Left lung (tissue), 10 donors: ENCODE measurements around the gene PHACTR2. TPM values are rescaled to one million over a fixed set of nuclear protein-coding genes. Genes with fewer than 3 reads are reported as not detected.

Experiments
- ATAC-seq: fragments of 200-7000 bp; cut with Tn5 transposase; one replicate; pipeline ENCODE4 v1.9.1; 2020; ENCODE audit warnings: moderate library complexity
- DNase-seq, 4 donors: peaks; one replicate each; pipeline ENCODE4 v3.0.0-alpha.2; 2013 to 2020
- H3K27ac ChIP-seq, 2 donors: fragments of 200-600 bp; sonication (generic) in 1 of 2; one replicate each; pipeline versions ENCODE4 v1.5.0 to v1.8.0; 2020 to 2021
- H3K27me3 ChIP-seq, 2 donors: fragments of 200-600 bp; sonication (generic) in 1 of 2; one replicate each; pipeline versions ENCODE4 v1.5.0 to v1.8.0; 2020 to 2021
- H3K36me3 ChIP-seq, 2 donors: fragments of 200-600 bp; sonication (generic) in 1 of 2; one replicate each; pipeline versions ENCODE4 v1.5.0 to v1.8.0; 2020 to 2021
- H3K4me1 ChIP-seq, 2 donors: fragments of 200-600 bp; one replicate each; pipeline ENCODE4 v1.8.0; 2021
- H3K4me3 ChIP-seq, 2 donors: fragments of 200-600 bp; sonication (generic) in 1 of 2; one replicate each; pipeline versions ENCODE4 v1.5.0 to v1.8.0; 2020 to 2021; ENCODE audit warnings: mild to moderate bottlenecking in 1 of 2
- H3K9me3 ChIP-seq, 2 donors: fragments of 200-600 bp; sonication (generic) in 1 of 2; one replicate each; pipeline versions ENCODE4 v1.5.0 to v1.8.0; 2020 to 2021
- CTCF ChIP-seq, 2 donors: fragments of 200-600 bp; sonication (generic) in 1 of 2; IDR thresholded peaks; one replicate each; pipeline versions ENCODE4 v1.5.0 to v1.8.0; 2021; ENCODE audit warnings: antibody characterized with exemption in 2 of 2
- intact Hi-C, 2 donors: fragments of 100-400 bp; cut with DNase I; formaldehyde crosslinking; loops; one replicate each; pipeline versions ENCODE4 v1.11.2 to v1.14.2; 2022
- polyA plus RNA-seq, 6 donors: library from polyadenylated mRNA; unstranded; fragments of 120-200 nt; gene quantifications; one replicate each; pipeline ENCODE4 v1.2.1, GENCODE V29; 2013; ENCODE audit not compliant: insufficient read length in 6 of 6
- total RNA-seq, 2 donors: library from RNA; stranded (reverse); fragmentation: NEBNext Ultra II Directional; extraction: Animal tissue kit (Norgen Biotek cat#: 25700); gene quantifications; one replicate each; pipeline ENCODE4 v1.2.1, GENCODE V29; 2021
- donor health status: DM: no; HTN: yes; CAD: no.
- donor health status: DM: no; HTN: no; CAD: no.

The PHACTR2 gene
- total and polyA plus RNA-seq, 8 donors = 43.7 to 71.1 (median 49.8) TPM

DNA sequence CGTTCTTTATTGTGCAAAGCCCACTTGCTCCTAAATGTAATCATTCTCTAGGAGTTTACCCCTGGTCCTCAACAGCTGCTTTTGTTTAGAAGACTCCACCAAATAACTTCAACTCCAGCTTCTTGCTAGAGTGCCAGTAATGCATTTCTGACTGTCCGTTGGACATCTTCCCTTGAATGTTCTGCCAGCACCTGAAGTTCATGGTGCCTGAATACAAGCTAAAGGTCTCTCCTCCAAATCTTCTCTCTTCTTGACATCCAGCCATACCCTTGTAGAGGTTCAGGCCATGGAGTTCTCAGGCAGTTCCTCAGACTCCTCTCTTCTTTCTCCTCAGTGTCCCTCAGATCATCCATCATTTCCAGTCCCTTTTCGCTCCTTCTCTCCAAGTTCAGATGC is 21.7 kb downstream of the PHACTR2 start:
- H3K36me3 ChIP-seq = no peaks in the 10 kb centered on the region
- H3K27me3 ChIP-seq = no peaks in the 10 kb centered on the region
- H3K4me3 ChIP-seq = no peak overlapping the region
- TF ChIP-seq CTCF (IDR thresholded peaks at IDR 0.05) = no peak
- no peaks in the 10 kb centered on the region for H3K9me3 ChIP-seq
- peak overlapping the region in 1 of 2 donors; percentile 11 for H3K27ac ChIP-seq
- peaks cover 35 to 50% of the 10 kb centered on the region in 2 donors for H3K4me1 ChIP-seq
- intact Hi-C loops = no loop called here
- ATAC-seq = no peak
- DNase-seq = no peak

DNA sequence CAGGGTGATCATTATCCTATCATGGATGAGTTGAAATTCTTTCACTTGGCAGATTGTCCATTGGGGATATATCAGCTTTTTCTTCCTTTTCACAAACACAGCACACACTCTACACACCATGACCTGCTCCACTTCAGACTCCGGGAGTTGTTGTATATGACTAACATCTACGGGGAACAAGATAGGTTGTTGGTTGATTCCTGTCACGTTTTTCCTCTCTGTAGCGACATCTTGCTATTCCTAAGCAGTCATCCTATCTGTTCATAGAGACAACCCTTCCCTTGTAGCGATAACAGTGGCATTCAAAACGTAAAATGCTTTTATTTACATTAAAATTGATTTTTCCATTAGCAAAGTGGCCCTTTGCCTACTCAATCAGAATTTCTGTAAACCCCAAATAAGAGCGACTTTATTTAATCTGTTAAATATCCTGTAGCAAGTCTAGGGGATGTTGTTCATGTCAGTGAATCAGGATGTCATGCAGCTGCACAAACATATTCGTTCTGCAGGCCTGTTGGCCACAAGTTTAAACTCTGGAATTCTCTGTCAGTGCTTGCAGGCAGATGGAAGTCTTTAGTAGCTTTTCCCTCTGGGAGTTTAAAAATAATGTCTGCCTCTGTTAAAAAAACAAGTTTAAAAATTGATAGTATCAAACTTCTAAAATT is 23.1 kb downstream of the PHACTR2 start:
- H3K27ac ChIP-seq = peak overlapping the region; percentile 14 to 49
- H3K4me3 ChIP-seq = no peak overlapping the region
- ATAC-seq (peak; percentile 30), DNase-seq (peak in 2 of 4 donors; percentile 60 to 83)
- peaks cover 28 to 37% of the 10 kb centered on the region in 2 donors for H3K4me1 ChIP-seq
- H3K36me3 ChIP-seq = no peaks in the 10 kb centered on the region
- H3K9me3 ChIP-seq = no peaks in the 10 kb centered on the region
- intact Hi-C loops = no loop called here
- no peaks in the 10 kb centered on the region for H3K27me3 ChIP-seq
- no peak for TF ChIP-seq CTCF (IDR thresholded peaks at IDR 0.05)

- intact Hi-C loops = no loop called here
- no peaks in the 10 kb centered on the region for H3K27me3 ChIP-seq
- no peak for TF ChIP-seq CTCF (IDR thresholded peaks at IDR 0.05)
- no peaks in the 10 kb centered on the region for H3K36me3 ChIP-seq
- no peak overlapping the region for H3K4me3 ChIP-seq
- peaks cover 20 to 31% of the 10 kb centered on the region in 2 donors for H3K4me1 ChIP-seq
- H3K27ac ChIP-seq = peak overlapping the region; percentile 14 to 49
- DNase-seq (peak in 2 of 4 donors; percentile 78 to 82), ATAC-seq (peak; percentile 34)
- no peaks in the 10 kb centered on the region for H3K9me3 ChIP-seq
These were observed 23.8 kb downstream of the PHACTR2 start for GRCh38 chr6:143701349-143702234.

DNA sequence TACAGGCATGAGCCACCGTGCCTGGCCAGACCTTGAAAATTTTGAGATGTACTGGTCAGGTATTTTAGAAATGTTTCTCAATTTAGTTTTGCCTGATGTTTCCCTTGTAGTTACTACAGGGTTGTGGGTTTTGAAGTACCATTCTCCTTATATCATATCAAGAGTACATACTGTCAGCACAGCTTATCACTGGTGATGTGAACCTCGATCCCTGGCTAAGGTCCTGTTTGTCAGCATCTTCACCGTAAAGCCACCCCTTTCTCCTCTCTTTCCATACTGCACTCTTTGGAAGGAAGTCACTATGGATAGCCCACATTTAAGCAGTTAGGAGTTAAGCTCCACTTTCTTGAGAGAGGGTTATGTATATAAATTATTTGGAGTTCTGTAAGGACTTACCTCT is 27.8 kb downstream of the PHACTR2 start:
- no peak for TF ChIP-seq CTCF (IDR thresholded peaks at IDR 0.05)
- intact Hi-C loops = no loop called here
- no peak for DNase-seq

DNA sequence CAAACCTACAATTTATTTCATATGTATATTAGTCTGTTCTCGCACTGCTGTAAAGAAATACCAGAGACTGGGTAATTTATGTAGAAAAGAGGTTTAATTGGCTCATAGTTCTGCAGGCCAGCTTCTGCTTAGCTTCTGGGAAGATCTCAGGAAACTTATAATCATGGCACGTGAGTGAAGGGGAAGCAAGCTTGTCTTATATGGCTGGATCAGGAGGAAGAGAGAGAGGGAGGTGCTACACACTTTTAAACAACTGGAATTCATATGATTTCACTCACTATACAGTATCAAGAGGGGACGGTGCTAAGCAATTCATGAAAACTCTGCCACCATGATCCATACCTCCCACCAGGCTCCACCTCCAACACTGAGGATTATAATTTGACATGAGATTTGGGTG is 29.9 kb downstream of the PHACTR2 start:
- Histone ChIP-seq H3K4me1 (peaks cover 0 to 30% of the 10 kb centered on the region in 2 donors), H3K9me3 (no peaks in the 10 kb centered on the region), H3K27ac (peak overlapping the region in 1 of 2 donors; percentile 47), H3K36me3 (no peaks in the 10 kb centered on the region), H3K27me3 (no peaks in the 10 kb centered on the region), H3K4me3 (no peak overlapping the region)
- DNase-seq = no peak
- peak; percentile 34 for ATAC-seq
- intact Hi-C loops = no loop called here
- no peak for TF ChIP-seq CTCF (IDR thresholded peaks at IDR 0.05)

More for the DNA sequence above, 27.8 kb downstream of the PHACTR2 start:
- ATAC-seq = no peak
- H3K9me3 ChIP-seq = no peaks in the 10 kb centered on the region
- H3K4me1 ChIP-seq = peaks cover 8 to 36% of the 10 kb centered on the region in 2 donors
- no peaks in the 10 kb centered on the region for H3K36me3 ChIP-seq
- no peak overlapping the region for H3K27ac ChIP-seq
- H3K27me3 ChIP-seq = no peaks in the 10 kb centered on the region
- H3K4me3 ChIP-seq = no peak overlapping the region
